Measurements from ENCODE around the gene RIMBP2.

Gene RIMBP2

GRCh38 chr12:130546494-130546893 lies 169.6 kb downstream of the RIMBP2 start:
- no peaks in the 10 kb centered on the region for H3K27me3 ChIP-seq (ENCODE audit: low read depth, low read length)
- no peaks in the 10 kb centered on the region for H4K20me1 ChIP-seq (ENCODE audit: insufficient read depth, low read length)
- H3K79me2 ChIP-seq (ENCODE audit: low read length), result no peaks in the 10 kb centered on the region
- H2AFZ ChIP-seq (ENCODE audit: low read depth, low read length), result no peak overlapping the region
- no peak overlapping the region for H3K4me3 ChIP-seq (ENCODE audit: low read length)
- H3K9ac ChIP-seq (ENCODE audit: low read length), result no peak overlapping the region
- H3K9me3 ChIP-seq (ENCODE audit: insufficient read depth, low read length), result no peaks in the 10 kb centered on the region
- no peaks in the 10 kb centered on the region for H3K4me1 ChIP-seq (ENCODE audit: low read length)
- no peak overlapping the region for H3K4me2 ChIP-seq (ENCODE audit: low read length)
- no peak overlapping the region for H3K27ac ChIP-seq (ENCODE audit: low read length)
- H3K36me3 ChIP-seq (replicated peaks; ENCODE audit: low read depth, low read length), result no peaks in the 10 kb centered on the region
- TF ChIP-seq CTCF (IDR thresholded peaks at IDR 0.05; ENCODE audit: low read depth, low read length) (no peak), EZH2phosphoT487 (IDR thresholded peaks at IDR 0.05; ENCODE audit: low read depth) (no peak)

GRCh38 chr12:130545475-130545874 lies 170.6 kb downstream of the RIMBP2 start:
- no peak overlapping the region for H2AFZ ChIP-seq (ENCODE audit: low read depth, low read length)
- no peaks in the 10 kb centered on the region for H3K27me3 ChIP-seq (ENCODE audit: low read depth, low read length)
- H3K4me2 ChIP-seq (ENCODE audit: low read length), result no peak overlapping the region
- no peaks in the 10 kb centered on the region for H3K36me3 ChIP-seq (replicated peaks; ENCODE audit: low read depth, low read length)
- H3K4me3 ChIP-seq (ENCODE audit: low read length), result no peak overlapping the region
- TF ChIP-seq CTCF (IDR thresholded peaks at IDR 0.05; ENCODE audit: low read depth, low read length) (no peak), EZH2phosphoT487 (IDR thresholded peaks at IDR 0.05; ENCODE audit: low read depth) (no peak)
- no peaks in the 10 kb centered on the region for H3K9me3 ChIP-seq (ENCODE audit: insufficient read depth, low read length)
- no peak overlapping the region for H3K9ac ChIP-seq (ENCODE audit: low read length)
- no peaks in the 10 kb centered on the region for H3K4me1 ChIP-seq (ENCODE audit: low read length)
- H4K20me1 ChIP-seq (ENCODE audit: insufficient read depth, low read length), result no peaks in the 10 kb centered on the region
- H3K79me2 ChIP-seq (ENCODE audit: low read length), result no peaks in the 10 kb centered on the region
- H3K27ac ChIP-seq (ENCODE audit: low read length), result no peak overlapping the region

GRCh38 chr12:130540376-130540775 lies 175.7 kb downstream of the RIMBP2 start:
- H4K20me1 ChIP-seq (ENCODE audit: insufficient read depth, low read length), result no peaks in the 10 kb centered on the region
- H3K4me1 ChIP-seq (ENCODE audit: low read length), result no peaks in the 10 kb centered on the region
- no peak overlapping the region for H3K4me3 ChIP-seq (ENCODE audit: low read length)
- H3K9me3 ChIP-seq (ENCODE audit: insufficient read depth, low read length), result no peaks in the 10 kb centered on the region
- TF ChIP-seq EZH2phosphoT487 (IDR thresholded peaks at IDR 0.05; ENCODE audit: low read depth), result no peak
- TF ChIP-seq CTCF (IDR thresholded peaks at IDR 0.05; ENCODE audit: low read depth, low read length), result no peak
- H3K27ac ChIP-seq (ENCODE audit: low read length), result no peak overlapping the region
- no peaks in the 10 kb centered on the region for H3K27me3 ChIP-seq (ENCODE audit: low read depth, low read length)
- H3K4me2 ChIP-seq (ENCODE audit: low read length), result no peak overlapping the region
- no peak overlapping the region for H3K9ac ChIP-seq (ENCODE audit: low read length)
- H3K36me3 ChIP-seq (replicated peaks; ENCODE audit: low read depth, low read length), result no peaks in the 10 kb centered on the region
- no peaks in the 10 kb centered on the region for H3K79me2 ChIP-seq (ENCODE audit: low read length)
- no peak overlapping the region for H2AFZ ChIP-seq (ENCODE audit: low read depth, low read length)

- Histone ChIP-seq H3K9me3 (ENCODE audit: insufficient read depth, low read length) (no peaks in the 10 kb centered on the region), H3K36me3 (replicated peaks; ENCODE audit: low read depth, low read length) (no peaks in the 10 kb centered on the region), H3K79me2 (ENCODE audit: low read length) (no peaks in the 10 kb centered on the region), H3K9ac (ENCODE audit: low read length) (no peak overlapping the region), H3K27ac (ENCODE audit: low read length) (no peak overlapping the region), H3K4me1 (ENCODE audit: low read length) (no peaks in the 10 kb centered on the region), H2AFZ (ENCODE audit: low read depth, low read length) (no peak overlapping the region), H4K20me1 (ENCODE audit: insufficient read depth, low read length) (no peaks in the 10 kb centered on the region), H3K4me3 (ENCODE audit: low read length) (no peak overlapping the region), H3K4me2 (ENCODE audit: low read length) (no peak overlapping the region), H3K27me3 (ENCODE audit: low read depth, low read length) (no peaks in the 10 kb centered on the region)
- TF ChIP-seq CTCF (IDR thresholded peaks at IDR 0.05; ENCODE audit: low read depth, low read length) (no peak), EZH2phosphoT487 (IDR thresholded peaks at IDR 0.05; ENCODE audit: low read depth) (no peak)
Observed at GRCh38 chr12:130538343-130539095, 177.6 kb downstream of the RIMBP2 start.

Data from OCI-LY3 (cell line).